GM12865 (cell line): Measurements from ENCODE around the gene PLEKHG1.

ENCODE experiments used
- DNase-seq: peaks from one replicate; pipeline ENCODE4 v3.0.0; 2010; ENCODE audit warnings: low read depth
- H3K4me3 ChIP-seq: 2 replicates; pipeline ENCODE4 v1.5.1; 2011; ENCODE audit warnings: mild to moderate bottlenecking, low read depth, low read length, control low read depth
- CTCF ChIP-seq: IDR thresholded peaks from 2 replicates; pipeline ENCODE4 v1.5.1; 2011; ENCODE audit warnings: low read length, control low read depth, low read depth, inconsistent platforms; ENCODE audit not compliant: insufficient read depth; ENCODE audit errors: missing control alignments

The PLEKHG1 gene

GRCh38 chr6:150616586-150616985, 16.9 kb downstream of the PLEKHG1 start:
- no peak for TF ChIP-seq CTCF
- H3K4me3 ChIP-seq = no peak overlapping the region
- DNase-seq = no peak

DNA sequence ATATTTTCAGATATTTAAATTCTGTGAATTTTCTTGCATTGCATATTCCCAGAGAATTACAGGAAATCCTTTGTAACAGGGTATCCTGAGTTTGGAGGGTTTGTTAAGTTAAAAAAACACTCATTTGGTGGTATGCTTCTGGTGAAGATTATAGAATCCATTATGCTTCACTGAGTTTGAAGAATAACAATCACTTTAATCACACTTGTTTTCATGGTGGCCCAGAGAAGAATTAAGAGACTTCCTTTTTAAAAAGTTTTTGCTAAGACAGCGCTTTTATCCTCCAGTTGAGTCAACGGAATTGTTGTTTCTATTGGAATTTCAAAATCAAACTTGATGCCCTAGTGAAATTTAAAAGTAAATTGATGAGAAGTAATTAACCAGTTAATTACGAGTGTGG, 17.4 kb downstream of the PLEKHG1 start:
- DNase-seq = no peak
- H3K4me3 ChIP-seq = no peak overlapping the region
- TF ChIP-seq CTCF = no peak

DNA sequence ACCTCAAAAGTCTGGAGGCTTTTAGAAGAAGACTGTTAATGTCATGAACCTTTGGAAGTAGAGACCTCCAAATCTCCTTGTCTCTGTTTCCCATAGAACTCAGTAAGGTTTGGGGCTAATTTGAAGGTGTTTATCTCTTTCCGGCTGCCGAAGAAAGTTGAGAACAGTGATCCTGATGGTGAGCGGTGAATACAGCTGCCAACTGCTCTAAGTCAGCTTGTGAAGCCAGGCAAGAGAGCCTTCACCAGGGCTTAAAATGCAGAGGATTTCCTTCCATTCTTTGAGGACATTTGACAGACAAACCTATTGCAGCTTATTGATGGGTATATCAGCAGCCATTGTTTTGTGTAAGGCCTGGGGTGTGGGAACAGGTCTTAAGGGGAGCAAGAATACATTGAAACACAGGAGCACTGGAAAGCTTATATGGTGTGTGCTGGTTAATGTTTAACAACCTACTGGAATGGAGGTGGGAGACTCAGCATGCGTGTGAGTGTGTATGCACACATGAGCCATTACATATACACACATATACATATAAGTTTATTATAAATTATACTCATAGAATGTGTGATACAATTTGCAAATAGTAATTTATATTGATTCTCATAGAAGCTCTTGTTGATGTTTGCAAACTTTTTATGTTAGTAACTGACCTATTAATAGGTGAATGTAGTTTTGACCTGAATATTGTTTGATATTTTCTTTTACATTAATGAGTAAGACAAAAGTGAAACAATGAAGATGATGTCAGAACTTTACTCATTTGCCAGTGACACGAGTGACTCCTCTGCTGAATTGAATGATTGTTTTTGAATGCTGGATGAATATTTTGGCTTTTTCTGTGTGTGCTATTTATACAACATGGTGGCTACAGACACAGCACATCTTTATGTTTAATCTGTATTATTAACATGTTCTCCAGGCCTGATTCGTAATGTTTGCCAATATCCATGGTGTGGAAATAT, 18.1 kb downstream of the PLEKHG1 start:
- no peak overlapping the region for H3K4me3 ChIP-seq
- DNase-seq = no peak
- no peak for TF ChIP-seq CTCF

- no peak for DNase-seq
- H3K4me3 ChIP-seq = no peak overlapping the region
- no peak for TF ChIP-seq CTCF
Observed at GRCh38 chr6:150619275-150619674, 19.6 kb downstream of the PLEKHG1 start.

DNA sequence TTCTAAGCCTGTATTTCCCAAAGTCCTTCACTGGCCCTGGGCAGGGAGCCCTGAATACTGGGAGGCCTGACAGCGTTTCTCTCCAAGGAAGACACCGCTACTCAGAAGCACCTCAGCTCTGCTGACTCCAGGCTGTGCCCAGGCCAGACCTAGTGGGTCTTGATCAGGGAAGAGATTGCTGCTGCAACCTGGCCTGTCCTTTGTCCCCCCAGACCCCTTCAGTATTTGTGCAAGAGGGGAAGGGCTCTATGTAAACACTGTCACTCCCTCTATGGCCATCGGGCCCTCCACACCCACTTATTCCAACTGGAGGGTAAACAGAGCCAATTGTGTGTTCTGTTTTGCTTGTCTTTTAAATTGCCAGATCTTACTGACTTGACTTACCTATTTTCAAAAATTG, 20.6 kb downstream of the PLEKHG1 start:
- H3K4me3 ChIP-seq = no peak overlapping the region
- DNase-seq = no peak
- TF ChIP-seq CTCF = no peak

GRCh38 chr6:150620763-150621162, 21.1 kb downstream of the PLEKHG1 start:
- no peak for TF ChIP-seq CTCF
- no peak overlapping the region for H3K4me3 ChIP-seq
- no peak for DNase-seq
